GM20431 (cell line): ENCODE measurements around the gene RAB9B.

Source experiments
- in situ Hi-C: fragments of 300-500 bp; cut with MseI, MboI; formaldehyde crosslinking; loops from one replicate; pipeline ENCODE4 v1.15.0; 2020; ENCODE audit warnings: low sequenced_read_pairs; ENCODE audit not compliant: unreplicated experiment

Gene RAB9B

GRCh38 chrX:103776546-103776945 is 55.5 kb downstream of the RAB9B start, which contains the start of gene PLP1:
TSS of gene PLP1 (plus strand) at chrX:103776840. CDS start at chrX:103776996, 156 bp downstream.
- in situ Hi-C loops, result no loop called here

GRCh38 chrX:103774070-103774642 is 57.9 kb downstream of the RAB9B start:
- in situ Hi-C loops, result no loop called here

- in situ Hi-C loops, result no loop called here
Measured at GRCh38 chrX:103773445-103773844, 58.6 kb downstream of the RAB9B start.
